Body of pancreas (tissue), 4 donors: ENCODE results near the gene ASMTL.

Experiments
- POLR2A ChIP-seq, 3 donors: fragments of 450-650 bp; IDR thresholded peaks; one replicate each; pipeline ENCODE4 v1.6.1; 2016; ENCODE audit warnings: antibody characterized with exemption in 3 of 3, mild to moderate bottlenecking in 2 of 3
- TF ChIP-seq, protein P1 (sequence below), 7 experiments: fragments of 450-650 bp in 4 of 7; fragments of 200-600 bp in 3 of 7; sonication (generic) in 3 of 7; IDR thresholded peaks; one replicate each; pipeline ENCODE4 v1.5.1; 2016 to 2019; ENCODE audit warnings: antibody characterized with exemption in 7 of 7

DNA sequence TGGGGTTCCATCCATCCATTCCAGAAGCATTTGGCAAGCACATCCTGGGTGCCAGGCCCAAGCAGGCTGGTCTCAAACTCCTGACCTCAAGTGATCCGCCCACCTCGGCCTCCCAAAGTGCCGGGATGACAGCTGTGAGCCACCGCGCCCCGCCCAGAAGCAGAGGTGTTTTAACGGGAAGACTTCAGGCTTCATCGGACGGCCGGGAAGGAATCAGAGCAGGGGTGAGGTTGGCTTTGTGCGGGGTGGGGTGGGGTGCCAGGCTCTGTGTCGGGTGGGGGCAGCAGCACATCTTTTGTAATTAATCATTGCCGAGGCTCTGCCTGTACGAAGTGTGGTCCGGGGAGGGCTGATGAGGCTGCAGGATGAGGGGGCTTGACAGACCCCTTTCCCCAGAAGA lies 55.7 kb downstream of the ASMTL start:
- TF ChIP-seq, protein P1, sequence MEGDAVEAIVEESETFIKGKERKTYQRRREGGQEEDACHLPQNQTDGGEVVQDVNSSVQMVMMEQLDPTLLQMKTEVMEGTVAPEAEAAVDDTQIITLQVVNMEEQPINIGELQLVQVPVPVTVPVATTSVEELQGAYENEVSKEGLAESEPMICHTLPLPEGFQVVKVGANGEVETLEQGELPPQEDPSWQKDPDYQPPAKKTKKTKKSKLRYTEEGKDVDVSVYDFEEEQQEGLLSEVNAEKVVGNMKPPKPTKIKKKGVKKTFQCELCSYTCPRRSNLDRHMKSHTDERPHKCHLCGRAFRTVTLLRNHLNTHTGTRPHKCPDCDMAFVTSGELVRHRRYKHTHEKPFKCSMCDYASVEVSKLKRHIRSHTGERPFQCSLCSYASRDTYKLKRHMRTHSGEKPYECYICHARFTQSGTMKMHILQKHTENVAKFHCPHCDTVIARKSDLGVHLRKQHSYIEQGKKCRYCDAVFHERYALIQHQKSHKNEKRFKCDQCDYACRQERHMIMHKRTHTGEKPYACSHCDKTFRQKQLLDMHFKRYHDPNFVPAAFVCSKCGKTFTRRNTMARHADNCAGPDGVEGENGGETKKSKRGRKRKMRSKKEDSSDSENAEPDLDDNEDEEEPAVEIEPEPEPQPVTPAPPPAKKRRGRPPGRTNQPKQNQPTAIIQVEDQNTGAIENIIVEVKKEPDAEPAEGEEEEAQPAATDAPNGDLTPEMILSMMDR (IDR thresholded peaks at IDR 0.05) = no peak
- no peak for TF ChIP-seq POLR2A (IDR thresholded peaks at IDR 0.05)
